HG03196 (cell line): ENCODE results near the gene POLR2H.

Experiments
- ATAC-seq: cut with Tn5 transposase; IDR thresholded peaks from one replicate; pipeline ENCODE4 v1.9.1; 2021; ENCODE audit not compliant: unreplicated experiment

The POLR2H gene

GRCh38 chr3:184361532-184361931, at the start of gene POLR2H, which contains the start of gene CLCN2:
TSS of gene POLR2H (plus strand) at chr3:184361710. CDS start at chr3:184363493, 1,783 bp downstream.
TSS of gene CLCN2 (minus strand) at chr3:184361605. CDS start at chr3:184361479, 126 bp downstream.
- ATAC-seq, result peak; percentile 44

- ATAC-seq, result peak; percentile 87
These were observed 47.2 kb upstream of the POLR2H start, which contains the start of gene EIF4G1 for GRCh38 chr3:184314363-184314699. TSS of gene EIF4G1 (plus strand) at chr3:184314606. CDS start at chr3:184315797, 1,191 bp downstream.

- peak; percentile 31 for ATAC-seq
These were observed 46.6 kb upstream of the POLR2H start for GRCh38 chr3:184314700-184315542.

GRCh38 chr3:184315543-184315867, 46.0 kb upstream of the POLR2H start:
- no peak for ATAC-seq

- ATAC-seq, result no peak
These were observed 45.4 kb upstream of the POLR2H start for GRCh38 chr3:184315871-184316661.

GRCh38 chr3:184316792-184317191, 44.7 kb upstream of the POLR2H start:
- ATAC-seq, result no peak

GRCh38 chr3:184317201-184317600, 44.3 kb upstream of the POLR2H start:
- ATAC-seq, result no peak

- no peak for ATAC-seq
These were observed 41.4 kb upstream of the POLR2H start for GRCh38 chr3:184320104-184320445.

GRCh38 chr3:184321666-184322065, 39.8 kb upstream of the POLR2H start:
- ATAC-seq, result no peak

- ATAC-seq, result no peak
These were observed 38.6 kb upstream of the POLR2H start for GRCh38 chr3:184322731-184323487.

- ATAC-seq, result no peak
These were observed 37.8 kb upstream of the POLR2H start for GRCh38 chr3:184323696-184324095.

- ATAC-seq, result no peak
These were observed 36.2 kb upstream of the POLR2H start for GRCh38 chr3:184325269-184325668.

- no peak for ATAC-seq
These were observed 35.7 kb upstream of the POLR2H start for GRCh38 chr3:184325715-184326369.

GRCh38 chr3:184327171-184327570, 34.3 kb upstream of the POLR2H start:
- no peak for ATAC-seq

- ATAC-seq, result no peak
These were observed 33.0 kb upstream of the POLR2H start for GRCh38 chr3:184328516-184328915.

GRCh38 chr3:184332370-184333090, 29.0 kb upstream of the POLR2H start:
- ATAC-seq, result no peak

- no peak for ATAC-seq
These were observed 28.3 kb upstream of the POLR2H start for GRCh38 chr3:184333190-184333589.

GRCh38 chr3:184333700-184334099, 27.8 kb upstream of the POLR2H start:
- ATAC-seq, result no peak

- ATAC-seq, result no peak
These were observed 26.9 kb upstream of the POLR2H start for GRCh38 chr3:184334470-184335158.

GRCh38 chr3:184335291-184335660, 26.2 kb upstream of the POLR2H start:
- peak; percentile 2 for ATAC-seq
